ENCODE results near the gene UMPS. TPM values are rescaled to one million over a fixed set of nuclear protein-coding genes. Genes with fewer than 3 reads are reported as not detected.

The UMPS gene
- total and polyA plus RNA-seq, 9 of the 15 experiments (the other 6 are each of a cell fraction or from before 2014, with no cell fraction given) = 28.9 to 91.0 (median 45.9) TPM

DNA sequence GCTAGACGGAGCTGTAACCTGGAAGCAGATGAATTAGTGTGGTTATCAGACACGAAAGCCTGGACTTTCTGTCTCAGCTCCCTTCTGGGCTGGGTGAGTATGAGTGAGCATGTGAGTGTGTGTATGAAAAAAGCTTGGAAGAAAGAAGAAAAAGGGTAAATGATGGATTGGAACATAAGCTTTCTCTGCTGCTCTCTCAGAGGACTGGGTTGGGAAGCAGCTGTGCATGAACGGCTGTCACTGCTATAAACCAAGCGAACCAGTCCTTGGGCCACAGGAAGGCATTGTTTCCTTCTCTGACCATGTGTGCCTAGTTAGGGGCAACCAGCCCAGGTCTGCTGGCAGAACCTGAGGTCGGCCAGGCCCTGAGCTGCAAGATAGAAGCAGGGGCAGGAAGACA lies 37.0 kb downstream of the UMPS start:
- no peak overlapping the region for H2AFZ ChIP-seq (ENCODE audit: low read depth, low read length)
- intact Hi-C loops (cut with micrococcal nuclease) = loop anchor here (10.0 kb wide), 2 partner anchors 218 to 398 kb away; no protein-coding TSS in a partner anchor
- no peaks in the 10 kb centered on the region for H3K9me3 ChIP-seq (replicated peaks; ENCODE audit: control insufficient read depth, insufficient read depth, low read depth, low read length)
- CTCF ChIA-PET (ENCODE audit: low intra/inter-chr PET ratio) = interaction anchor here (0.6 kb wide), 1 partner anchor 134 kb away, joined by 3 read pairs; no protein-coding TSS in a partner anchor
- H4K20me1 ChIP-seq (replicated peaks; ENCODE audit: control insufficient read depth, insufficient read depth, low read length) = peaks cover 2% of the 10 kb centered on the region; the same call in 1 of the 2 replicates
- H3K4me1 ChIP-seq (replicated peaks in 1 of 2; ENCODE audit: control insufficient read depth in 2 of 2, insufficient read depth in 2 of 2, low read length in 2 of 2) = peaks cover 0 to 5% of the 10 kb centered on the region in 2 experiments; a peak in 3 of 5 replicates
- no peaks in the 10 kb centered on the region for H3K9me1 ChIP-seq (ENCODE audit: control insufficient read depth, insufficient read depth, low read length)
- H3K4me2 ChIP-seq (ENCODE audit: insufficient read depth, low read length) = no peak overlapping the region
- ATAC-seq = no peak
- no peaks in the 10 kb centered on the region; the same call in 2 of the 3 replicates for H3K36me3 ChIP-seq (ENCODE audit: control insufficient read depth, insufficient read depth, low read length)
- no peaks in the 10 kb centered on the region; a peak in 1 of 5 replicates for H3K27me3 ChIP-seq (ENCODE audit: control insufficient read depth in 2 of 2, insufficient read depth in 2 of 2, low read length in 2 of 2)
- no peak overlapping the region for H3K9ac ChIP-seq (ENCODE audit: insufficient read depth in 1 of 2, low read depth in 2 of 2, low read length in 2 of 2)
- WGBS (ENCODE audit: insufficient coverage, low coverage, missing lambda C conversion rate) = 46% methylated on average over 5 of the region's 5 CpGs
- in situ Hi-C loops (cut with MboI) = loop anchor here (10.0 kb wide), 1 partner anchor 818 kb away; no protein-coding TSS in a partner anchor
- TF ChIP-seq ELF2 (CRISPR knock-in tag; IDR thresholded peaks at IDR 0.05) (no peak), MYBL2 (IDR thresholded peaks at IDR 0.05; ENCODE audit: low read depth) (no peak), MYBL2 (CRISPR knock-in tag; IDR thresholded peaks at IDR 0.05; ENCODE audit: borderline replicate concordance) (no peak), MYC (IDR thresholded peaks at IDR 0.05; ENCODE audit: low read depth, low read length) (no peak), MYC (CRISPR knock-in tag; IDR thresholded peaks at IDR 0.05; ENCODE audit: borderline replicate concordance, low read depth) (no peak), TAF1 (IDR thresholded peaks at IDR 0.05; ENCODE audit: control insufficient read depth, extremely low read depth, insufficient read depth, low read length, severe bottlenecking) (no peak), SMC3 (conservative IDR thresholded peaks at IDR 0.05; ENCODE audit: insufficient read depth, low read depth, low read length) (no peak), ZNF778 (CRISPR knock-in tag; IDR thresholded peaks at IDR 0.05) (no peak), STAT5A (IDR thresholded peaks at IDR 0.05; ENCODE audit: borderline replicate concordance, low read length) (no peak), ZNF644 (tag; IDR thresholded peaks at IDR 0.05; ENCODE audit: low read depth) (no peak), TEAD2 (tag; IDR thresholded peaks at IDR 0.05) (no peak), ZNF217 (CRISPR knock-in tag; IDR thresholded peaks at IDR 0.05) (no peak), SMAD2 (IDR thresholded peaks at IDR 0.05; ENCODE audit: low read depth, low read length) (no peak), CAMTA2 (CRISPR knock-in tag; conservative IDR thresholded peaks at IDR 0.05) (no peak), POLR2H (tag; IDR thresholded peaks at IDR 0.05; ENCODE audit: low read depth) (no peak), FOS (IDR thresholded peaks at IDR 0.05; ENCODE audit: extremely low read depth, insufficient read length) (no peak), NR1H2 (CRISPR knock-in tag; IDR thresholded peaks at IDR 0.05) (no peak), ZNF586 (CRISPR knock-in tag; conservative IDR thresholded peaks at IDR 0.05) (no peak), ZNF146 (CRISPR knock-in tag; IDR thresholded peaks at IDR 0.05; ENCODE audit: unreplicated experiment) (no peak)
- TF ChIP-seq, protein P1, sequence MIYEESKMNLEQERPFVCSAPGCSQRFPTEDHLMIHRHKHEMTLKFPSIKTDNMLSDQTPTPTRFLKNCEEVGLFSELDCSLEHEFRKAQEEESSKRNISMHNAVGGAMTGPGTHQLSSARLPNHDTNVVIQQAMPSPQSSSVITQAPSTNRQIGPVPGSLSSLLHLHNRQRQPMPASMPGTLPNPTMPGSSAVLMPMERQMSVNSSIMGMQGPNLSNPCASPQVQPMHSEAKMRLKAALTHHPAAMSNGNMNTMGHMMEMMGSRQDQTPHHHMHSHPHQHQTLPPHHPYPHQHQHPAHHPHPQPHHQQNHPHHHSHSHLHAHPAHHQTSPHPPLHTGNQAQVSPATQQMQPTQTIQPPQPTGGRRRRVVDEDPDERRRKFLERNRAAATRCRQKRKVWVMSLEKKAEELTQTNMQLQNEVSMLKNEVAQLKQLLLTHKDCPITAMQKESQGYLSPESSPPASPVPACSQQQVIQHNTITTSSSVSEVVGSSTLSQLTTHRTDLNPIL (CRISPR knock-in tag; IDR thresholded peaks at IDR 0.05) = no peak
- H3K79me2 ChIP-seq (ENCODE audit: control insufficient read depth, insufficient read depth, low read length) = no peaks in the 10 kb centered on the region
- no peak overlapping the region for H3K27ac ChIP-seq (ENCODE audit: extremely low read depth, low read depth, low read length)
- no peak for DNase-seq (ENCODE audit: extremely low read depth in 1 of 4, low spot score in 3 of 4)
- no peak for FAIRE-seq
- no peak overlapping the region for H3K4me3 ChIP-seq
- POLR2A ChIA-PET = no interaction called here
- BruUV-seq (replicated peaks) = no TSS peak
